ENCODE data around the gene LMNA.

LMNA gene

DNA sequence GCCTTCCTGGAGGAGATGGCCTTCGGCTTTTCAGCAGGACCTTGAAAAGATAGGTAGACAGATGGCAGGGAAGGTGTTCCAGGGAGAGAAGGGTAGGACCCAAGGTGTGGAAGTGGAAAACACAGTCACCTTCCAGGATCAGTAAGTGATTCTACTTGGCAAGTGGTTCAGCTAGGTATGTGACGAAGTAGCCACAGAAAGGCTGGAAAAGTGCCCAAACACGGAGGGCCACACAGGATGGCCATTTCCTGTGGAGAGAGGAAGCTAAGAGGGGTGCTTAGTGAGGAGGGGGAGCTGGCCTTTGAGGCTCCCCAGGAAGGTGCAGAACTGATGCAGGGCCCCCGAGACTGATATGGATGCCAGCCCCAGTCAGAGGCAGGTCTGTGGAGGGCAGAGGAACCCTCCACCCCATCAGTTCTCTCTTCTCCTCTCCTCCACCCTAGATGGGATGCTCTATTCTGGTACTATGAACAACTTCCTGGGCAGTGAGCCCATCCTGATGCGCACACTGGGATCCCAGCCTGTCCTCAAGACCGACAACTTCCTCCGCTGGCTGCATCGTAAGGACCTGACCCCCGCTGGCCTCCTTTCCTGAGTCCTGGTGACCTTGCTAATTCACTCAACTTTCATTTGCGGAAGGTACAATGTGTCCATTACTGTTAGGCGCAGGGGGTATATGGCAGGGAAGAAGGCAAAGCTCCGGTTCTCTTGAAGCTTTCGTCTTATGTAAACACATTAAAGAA lies 45.7 kb downstream of the LMNA start:
- Histone ChIP-seq H3K4me3 (ENCODE audit: low read length) (peak overlapping the region; percentile 73), H3K27ac (ENCODE audit: low read depth, low read length) (peak overlapping the region; percentile 28), H3K4me1 (ENCODE audit: control insufficient read depth, insufficient read depth, low read length) (no peaks in the 10 kb centered on the region), H3K27me3 (ENCODE audit: control insufficient read depth, insufficient read depth, low read length) (no peaks in the 10 kb centered on the region), H3K36me3 (ENCODE audit: control insufficient read depth, insufficient read depth, low read length) (no peaks in the 10 kb centered on the region), H3K9ac (ENCODE audit: low read length) (no peak overlapping the region)

DNA sequence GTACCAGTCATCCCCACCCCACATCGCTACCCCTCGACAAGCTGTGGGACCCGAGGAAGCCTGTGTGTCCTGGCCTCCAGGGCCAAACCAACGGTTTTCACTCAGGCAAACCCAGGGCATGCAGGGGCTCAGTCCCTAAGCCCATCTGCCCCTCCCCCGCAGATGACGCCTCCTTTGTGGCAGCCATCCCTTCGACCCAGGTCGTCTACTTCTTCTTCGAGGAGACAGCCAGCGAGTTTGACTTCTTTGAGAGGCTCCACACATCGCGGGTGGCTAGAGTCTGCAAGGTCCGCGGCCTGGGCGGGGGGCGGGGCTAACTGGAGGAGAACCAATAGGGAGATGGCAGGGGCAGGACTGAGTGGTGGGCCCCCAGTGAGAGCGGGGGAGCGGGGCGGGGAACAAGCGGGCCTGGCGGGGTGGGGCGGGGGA lies 46.2 kb downstream of the LMNA start:
- peak overlapping the region; percentile 73 for H3K4me3 ChIP-seq (ENCODE audit: low read length)
- H3K4me1 ChIP-seq (ENCODE audit: control insufficient read depth, insufficient read depth, low read length) = no peaks in the 10 kb centered on the region
- H3K27ac ChIP-seq (ENCODE audit: low read depth, low read length) = peak overlapping the region; percentile 28
- H3K36me3 ChIP-seq (ENCODE audit: control insufficient read depth, insufficient read depth, low read length) = no peaks in the 10 kb centered on the region
- no peaks in the 10 kb centered on the region for H3K27me3 ChIP-seq (ENCODE audit: control insufficient read depth, insufficient read depth, low read length)
- peak overlapping the region; percentile 43 for H3K9ac ChIP-seq (ENCODE audit: low read length)

DNA sequence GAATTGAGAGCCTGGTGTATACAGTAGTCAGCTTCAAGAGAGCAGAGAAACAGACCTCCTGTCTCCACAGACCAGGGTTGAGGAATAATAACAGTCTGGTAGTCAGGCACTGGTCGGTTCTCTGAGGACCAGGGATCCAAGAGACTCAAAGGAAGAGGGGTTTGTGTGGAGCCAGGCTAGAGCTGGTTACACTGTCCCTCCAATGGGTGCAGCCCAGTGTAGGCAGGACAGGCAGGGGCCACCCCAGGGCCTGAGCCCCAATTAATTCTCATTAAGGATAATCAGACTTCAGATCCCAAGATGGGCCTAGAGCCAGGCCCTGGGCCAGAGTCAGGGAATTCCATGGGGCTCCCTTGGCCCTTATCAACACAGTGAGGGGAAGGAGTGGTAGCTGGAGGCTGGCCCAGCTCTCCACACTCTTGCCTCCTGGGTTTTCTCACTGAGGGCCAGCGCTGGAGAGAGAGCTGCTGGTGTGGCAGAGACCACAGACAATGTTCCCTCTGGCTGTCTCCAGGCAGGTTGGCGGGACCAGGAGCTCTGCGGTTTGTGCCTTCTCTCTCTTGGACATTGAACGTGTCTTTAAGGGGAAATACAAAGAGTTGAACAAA lies 48.0 kb downstream of the LMNA start:
- H3K27me3 ChIP-seq (ENCODE audit: control insufficient read depth, insufficient read depth, low read length) = no peaks in the 10 kb centered on the region
- no peak overlapping the region for H3K9ac ChIP-seq (ENCODE audit: low read length)
- H3K36me3 ChIP-seq (ENCODE audit: control insufficient read depth, insufficient read depth, low read length) = no peaks in the 10 kb centered on the region
- no peak overlapping the region for H3K27ac ChIP-seq (ENCODE audit: low read depth, low read length)
- no peak overlapping the region for H3K4me3 ChIP-seq (ENCODE audit: low read length)
- H3K4me1 ChIP-seq (ENCODE audit: control insufficient read depth, insufficient read depth, low read length) = no peaks in the 10 kb centered on the region

DNA sequence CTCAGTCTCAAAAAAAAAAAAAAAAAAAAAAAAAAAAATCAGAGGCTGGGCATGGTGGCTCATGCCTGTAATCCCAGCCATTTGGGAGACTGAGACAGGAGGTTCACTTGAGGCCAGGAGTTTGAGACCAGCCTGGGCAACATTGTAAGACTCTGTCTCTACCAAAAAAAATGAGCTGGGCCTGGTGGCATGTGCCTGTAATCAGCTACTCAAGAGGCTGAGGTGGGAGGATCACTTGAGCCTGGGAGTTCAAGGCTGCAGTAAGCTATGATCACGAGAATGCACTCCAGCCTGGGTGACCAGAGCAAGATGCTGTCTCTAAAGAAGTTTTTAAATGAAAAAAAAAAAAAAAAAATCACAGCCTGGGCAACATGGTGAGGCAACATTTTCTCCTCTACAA lies 49.2 kb downstream of the LMNA start:
- Histone ChIP-seq H3K4me3 (ENCODE audit: low read length) (no peak overlapping the region), H3K4me1 (ENCODE audit: control insufficient read depth, insufficient read depth, low read length) (no peaks in the 10 kb centered on the region)

DNA sequence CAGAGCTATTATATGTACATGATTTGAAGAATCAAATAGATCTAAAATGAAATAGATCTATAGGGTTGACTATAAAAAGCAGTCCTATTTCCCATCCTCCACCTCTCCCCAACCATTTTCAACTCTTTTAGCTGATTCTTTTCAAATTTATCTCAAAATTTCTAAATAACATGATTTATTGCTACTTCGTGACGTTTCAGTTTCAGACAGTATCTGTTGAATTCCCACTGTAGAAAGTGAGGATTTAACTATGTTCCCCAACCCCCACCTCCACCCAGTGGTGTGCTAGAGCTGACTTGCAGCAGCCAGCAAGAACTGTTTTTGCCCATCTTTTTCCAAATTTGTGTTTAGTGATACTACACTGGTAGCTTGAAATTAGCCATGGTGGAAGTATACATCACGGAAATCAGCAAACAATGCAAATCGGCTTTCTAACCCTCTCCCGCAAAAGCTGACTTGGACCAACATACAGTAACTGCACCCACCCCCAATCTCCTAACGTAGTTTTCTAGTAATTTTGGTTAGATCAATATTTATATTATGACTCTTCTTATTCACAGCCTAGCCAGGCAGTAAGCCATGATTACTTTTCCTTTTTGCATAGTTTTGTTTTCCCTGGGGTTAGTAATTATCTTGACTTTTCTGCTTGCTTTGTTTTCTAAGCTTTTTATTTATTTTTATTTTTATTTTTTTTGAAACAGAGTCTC lies 49.8 kb downstream of the LMNA start:
- Histone ChIP-seq H3K4me3 (ENCODE audit: low read length) (no peak overlapping the region), H3K27ac (ENCODE audit: low read depth, low read length) (no peak overlapping the region), H3K9ac (ENCODE audit: low read length) (no peak overlapping the region), H3K36me3 (ENCODE audit: control insufficient read depth, insufficient read depth, low read length) (no peaks in the 10 kb centered on the region), H3K27me3 (ENCODE audit: control insufficient read depth, insufficient read depth, low read length) (no peaks in the 10 kb centered on the region), H3K4me1 (ENCODE audit: control insufficient read depth, insufficient read depth, low read length) (no peaks in the 10 kb centered on the region)

More for the DNA sequence above, 49.2 kb downstream of the LMNA start:
- no peaks in the 10 kb centered on the region for H3K27me3 ChIP-seq (ENCODE audit: control insufficient read depth, insufficient read depth, low read length)
- H3K9ac ChIP-seq (ENCODE audit: low read length) = no peak overlapping the region
- H3K27ac ChIP-seq (ENCODE audit: low read depth, low read length) = no peak overlapping the region
- no peaks in the 10 kb centered on the region for H3K36me3 ChIP-seq (ENCODE audit: control insufficient read depth, insufficient read depth, low read length)

DNA sequence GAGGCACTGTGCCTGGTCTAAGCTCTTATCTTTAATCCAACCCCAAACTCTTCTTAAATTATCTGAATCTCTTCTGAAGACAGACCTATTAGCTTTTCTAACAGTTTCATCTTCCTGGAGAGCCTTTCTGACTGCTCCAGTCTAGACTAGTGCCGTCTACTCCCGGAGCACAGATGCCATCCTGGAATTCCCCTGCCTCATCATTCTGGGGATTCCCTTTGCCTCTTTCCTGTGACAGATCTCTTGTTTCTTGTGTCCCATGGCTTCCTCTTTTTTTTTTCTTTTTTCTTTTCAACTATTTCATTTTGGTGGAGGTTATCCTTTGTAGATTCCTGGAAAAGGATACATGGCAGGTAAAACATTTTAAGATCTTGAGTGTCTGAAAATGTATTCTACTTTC lies 50.6 kb downstream of the LMNA start:
- Histone ChIP-seq H3K27me3 (ENCODE audit: control insufficient read depth, insufficient read depth, low read length) (no peaks in the 10 kb centered on the region), H3K4me1 (ENCODE audit: control insufficient read depth, insufficient read depth, low read length) (no peaks in the 10 kb centered on the region), H3K27ac (ENCODE audit: low read depth, low read length) (no peak overlapping the region), H3K36me3 (ENCODE audit: control insufficient read depth, insufficient read depth, low read length) (no peaks in the 10 kb centered on the region), H3K9ac (ENCODE audit: low read length) (no peak overlapping the region), H3K4me3 (ENCODE audit: low read length) (no peak overlapping the region)

DNA sequence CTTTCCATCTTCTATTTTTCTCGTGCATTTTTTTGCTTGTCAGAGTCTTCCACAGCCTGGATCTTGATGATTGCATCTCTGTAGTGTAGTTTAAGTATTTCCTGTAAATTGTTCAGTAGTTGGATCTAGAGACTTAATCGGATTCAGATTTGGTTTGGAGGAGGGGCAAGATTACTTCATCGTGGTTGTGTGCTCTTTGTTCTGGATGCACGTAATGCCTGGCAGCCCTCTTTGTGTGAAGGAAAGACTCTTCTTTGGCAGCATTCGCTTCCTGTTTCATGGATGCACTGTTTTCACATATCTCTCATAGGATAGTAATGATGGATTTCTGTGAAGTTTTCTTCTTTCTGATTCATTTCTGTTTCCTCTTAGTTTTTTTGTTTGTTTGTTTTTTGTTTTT lies 53.0 kb downstream of the LMNA start:
- Histone ChIP-seq H3K36me3 (ENCODE audit: control insufficient read depth, insufficient read depth, low read length) (no peaks in the 10 kb centered on the region), H3K4me3 (ENCODE audit: low read length) (no peak overlapping the region), H3K9ac (ENCODE audit: low read length) (no peak overlapping the region), H3K4me1 (ENCODE audit: control insufficient read depth, insufficient read depth, low read length) (no peaks in the 10 kb centered on the region), H3K27me3 (ENCODE audit: control insufficient read depth, insufficient read depth, low read length) (no peaks in the 10 kb centered on the region), H3K27ac (ENCODE audit: low read depth, low read length) (no peak overlapping the region)

DNA sequence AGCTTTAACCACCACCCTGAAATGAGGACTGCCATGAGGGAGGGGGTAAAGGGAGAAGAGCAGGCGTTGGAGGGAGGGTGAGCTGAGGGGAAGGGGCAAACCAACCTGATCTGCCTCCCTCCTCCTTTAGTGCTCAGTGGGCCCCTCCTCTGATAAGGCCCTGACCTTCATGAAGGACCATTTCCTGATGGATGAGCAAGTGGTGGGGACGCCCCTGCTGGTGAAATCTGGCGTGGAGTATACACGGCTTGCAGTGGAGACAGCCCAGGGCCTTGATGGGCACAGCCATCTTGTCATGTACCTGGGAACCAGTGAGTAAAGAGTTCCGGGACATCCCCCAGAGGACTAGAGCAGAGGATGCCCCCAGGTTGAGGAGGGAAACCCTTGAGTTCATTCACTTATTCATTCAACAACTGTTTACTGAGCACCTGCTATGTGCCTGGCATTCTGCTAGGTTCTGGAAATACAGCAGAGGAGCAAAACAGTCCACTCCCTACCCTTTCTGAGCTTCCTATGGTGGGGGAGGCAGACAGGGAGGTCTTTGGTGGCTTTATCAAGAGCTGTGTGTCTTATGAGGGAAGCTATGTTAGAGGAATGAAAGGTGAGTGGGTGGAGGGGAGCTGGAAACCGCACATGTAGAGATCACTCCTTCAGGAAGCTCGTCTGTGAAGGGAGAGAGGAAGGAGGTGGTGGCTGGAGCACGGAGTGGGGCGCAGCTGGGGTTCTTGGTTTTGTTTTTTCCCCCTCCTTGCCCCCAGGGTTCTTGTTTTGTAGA lies 58.4 kb downstream of the LMNA start:
- Histone ChIP-seq H3K27ac (ENCODE audit: low read depth, low read length) (no peak overlapping the region), H3K27me3 (ENCODE audit: control insufficient read depth, insufficient read depth, low read length) (no peaks in the 10 kb centered on the region), H3K9ac (ENCODE audit: low read length) (no peak overlapping the region), H3K4me3 (ENCODE audit: low read length) (no peak overlapping the region), H3K4me1 (ENCODE audit: control insufficient read depth, insufficient read depth, low read length) (no peaks in the 10 kb centered on the region), H3K36me3 (ENCODE audit: control insufficient read depth, insufficient read depth, low read length) (peaks cover 2% of the 10 kb centered on the region)

DNA sequence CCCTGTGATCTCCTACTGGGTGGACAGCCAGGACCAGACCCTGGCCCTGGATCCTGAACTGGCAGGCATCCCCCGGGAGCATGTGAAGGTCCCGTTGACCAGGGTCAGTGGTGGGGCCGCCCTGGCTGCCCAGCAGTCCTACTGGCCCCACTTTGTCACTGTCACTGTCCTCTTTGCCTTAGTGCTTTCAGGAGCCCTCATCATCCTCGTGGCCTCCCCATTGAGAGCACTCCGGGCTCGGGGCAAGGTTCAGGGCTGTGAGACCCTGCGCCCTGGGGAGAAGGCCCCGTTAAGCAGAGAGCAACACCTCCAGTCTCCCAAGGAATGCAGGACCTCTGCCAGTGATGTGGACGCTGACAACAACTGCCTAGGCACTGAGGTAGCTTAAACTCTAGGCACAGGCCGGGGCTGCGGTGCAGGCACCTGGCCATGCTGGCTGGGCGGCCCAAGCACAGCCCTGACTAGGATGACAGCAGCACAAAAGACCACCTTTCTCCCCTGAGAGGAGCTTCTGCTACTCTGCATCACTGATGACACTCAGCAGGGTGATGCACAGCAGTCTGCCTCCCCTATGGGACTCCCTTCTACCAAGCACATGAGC lies 62.2 kb downstream of the LMNA start:
- H3K9ac ChIP-seq (ENCODE audit: low read length) = no peak overlapping the region

DNA sequence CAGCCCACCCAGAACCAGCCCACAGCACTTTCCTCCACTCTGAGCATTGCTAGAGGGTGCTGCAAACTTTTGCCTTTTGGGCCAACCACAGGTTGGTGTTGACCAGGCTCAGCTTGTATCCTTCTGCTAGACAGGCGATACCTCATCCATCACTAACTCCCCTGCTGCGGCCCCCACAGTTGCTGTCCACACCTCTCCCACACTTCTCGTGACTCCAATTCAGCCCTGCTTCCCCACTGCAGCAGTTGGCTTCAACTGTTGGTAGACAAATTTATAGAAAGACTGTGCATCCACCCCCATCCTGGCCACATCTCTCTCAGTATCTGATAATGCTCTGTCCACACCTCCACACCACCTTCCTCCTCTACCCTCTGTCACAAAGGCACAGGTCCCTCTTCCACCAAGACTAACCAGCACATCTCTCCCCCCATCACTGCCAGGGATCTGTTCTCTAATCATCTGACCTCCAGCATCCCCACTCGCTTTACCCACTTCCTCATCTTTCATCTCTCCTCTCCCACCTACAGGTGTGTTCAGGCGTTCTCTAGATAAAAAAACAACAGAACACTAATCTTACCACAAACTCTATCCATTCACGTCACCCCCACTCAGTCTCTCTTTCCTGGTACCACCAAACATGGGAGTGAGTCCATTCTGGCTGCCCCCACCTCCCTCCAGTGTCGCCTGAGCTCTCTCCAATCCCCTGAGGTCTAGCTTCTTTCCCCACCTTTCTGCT lies 63.6 kb downstream of the LMNA start:
- H3K4me1 ChIP-seq (ENCODE audit: control insufficient read depth, insufficient read depth, low read length) = no peaks in the 10 kb centered on the region
- H3K27ac ChIP-seq (ENCODE audit: low read depth, low read length) = no peak overlapping the region
- no peaks in the 10 kb centered on the region for H3K27me3 ChIP-seq (ENCODE audit: control insufficient read depth, insufficient read depth, low read length)
- H3K9ac ChIP-seq (ENCODE audit: low read length) = no peak overlapping the region
- no peak overlapping the region for H3K4me3 ChIP-seq (ENCODE audit: low read length)
- peaks cover 2% of the 10 kb centered on the region for H3K36me3 ChIP-seq (ENCODE audit: control insufficient read depth, insufficient read depth, low read length)

More for the DNA sequence above, 62.2 kb downstream of the LMNA start:
- Histone ChIP-seq H3K36me3 (ENCODE audit: control insufficient read depth, insufficient read depth, low read length) (peaks cover 2% of the 10 kb centered on the region), H3K27me3 (ENCODE audit: control insufficient read depth, insufficient read depth, low read length) (no peaks in the 10 kb centered on the region), H3K4me1 (ENCODE audit: control insufficient read depth, insufficient read depth, low read length) (no peaks in the 10 kb centered on the region), H3K4me3 (ENCODE audit: low read length) (no peak overlapping the region), H3K27ac (ENCODE audit: low read depth, low read length) (no peak overlapping the region)

DNA sequence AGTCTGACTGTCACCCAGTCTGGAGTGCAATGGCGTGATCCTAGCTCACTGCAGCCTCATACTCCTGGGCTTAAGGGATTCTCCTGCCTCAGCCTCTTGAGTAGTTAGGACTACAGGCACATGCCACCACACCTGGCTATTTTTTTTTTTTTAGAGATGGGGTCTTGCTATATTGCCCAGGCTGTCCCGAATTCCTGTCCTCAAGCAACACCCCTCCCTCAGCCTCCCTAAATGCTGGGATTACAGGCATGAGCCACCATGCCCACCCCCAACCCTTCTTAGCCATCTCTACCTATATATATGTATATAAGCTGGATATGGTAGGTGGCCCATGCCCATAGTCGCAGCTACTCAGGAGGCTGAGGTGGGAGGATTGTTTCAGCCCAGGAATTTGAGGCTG lies 66.0 kb downstream of the LMNA start:
- Histone ChIP-seq H3K4me3 (ENCODE audit: low read length) (no peak overlapping the region), H3K27me3 (ENCODE audit: control insufficient read depth, insufficient read depth, low read length) (no peaks in the 10 kb centered on the region), H3K27ac (ENCODE audit: low read depth, low read length) (no peak overlapping the region), H3K4me1 (ENCODE audit: control insufficient read depth, insufficient read depth, low read length) (no peaks in the 10 kb centered on the region), H3K36me3 (ENCODE audit: control insufficient read depth, insufficient read depth, low read length) (no peaks in the 10 kb centered on the region), H3K9ac (ENCODE audit: low read length) (no peak overlapping the region)

All from rectal smooth muscle tissue (tissue), 1 donor.